Tibial nerve (tissue), 4 donors: ENCODE data around the gene KIF2C. TPM values are rescaled to one million over a fixed set of nuclear protein-coding genes. Genes with fewer than 3 reads are reported as not detected.
"Not testable (repeated sequence)": the region's sequence is repeated elsewhere in the genome, so short reads cannot be mapped to it uniquely, and the experiment has no call there.

Source experiments
- DNase-seq, 2 donors: peaks; one replicate each; pipeline ENCODE4 v3.0.0-alpha.2; 2019; ENCODE audit warnings: low spot score in 2 of 2
- H3K27ac ChIP-seq, 4 donors: fragments of 200-600 bp; sonication (generic) in 3 of 4; one replicate each; pipeline ENCODE4 v1.5.1; 2017 to 2019; ENCODE audit warnings: mild to moderate bottlenecking in 1 of 4
- H3K27me3 ChIP-seq, 2 donors: fragments of 200-600 bp; sonication (generic) in 1 of 2; one replicate each; pipeline versions ENCODE4 v1.5.1 to v1.6.0; 2017 to 2019
- H3K36me3 ChIP-seq, 3 donors: fragments of 200-600 bp; sonication (generic); one replicate each; pipeline ENCODE4 v1.5.1; 2018 to 2019
- H3K4me1 ChIP-seq, 4 donors: fragments of 200-600 bp; sonication (generic) in 3 of 4; one replicate each; pipeline ENCODE4 v1.5.1; 2017 to 2019
- H3K4me3 ChIP-seq, 4 donors: fragments of 200-600 bp; sonication (generic) in 3 of 4; one replicate each; pipeline ENCODE4 v1.5.1; 2017 to 2019; ENCODE audit warnings: mild to moderate bottlenecking in 1 of 4, moderate library complexity in 1 of 4
- H3K9me3 ChIP-seq, 4 donors: fragments of 200-600 bp; sonication (generic) in 3 of 4; one replicate each; pipeline ENCODE4 v1.5.1; 2017 to 2019
- CTCF ChIP-seq, 5 experiments: fragments of 200-600 bp in 3 of 5; fragments of 450-650 bp in 2 of 5; sonication (generic) in 3 of 5; IDR thresholded peaks; one replicate each; pipeline ENCODE4 v1.5.1; 2016 to 2019; ENCODE audit warnings: antibody characterized with exemption in 5 of 5, mild to moderate bottlenecking in 3 of 5, moderate library complexity in 2 of 5
- EP300 ChIP-seq, 2 donors: sonication (generic); formaldehyde crosslinking; IDR thresholded peaks; one replicate each; pipeline ENCODE4 v1.6.1; 2017; ENCODE audit warnings: antibody characterized with exemption in 2 of 2, mild to moderate bottlenecking in 1 of 2
- POLR2A ChIP-seq, 2 donors: fragments of 450-650 bp; IDR thresholded peaks; one replicate each; pipeline ENCODE4 v1.6.1; 2017; ENCODE audit warnings: antibody characterized with exemption in 2 of 2, mild to moderate bottlenecking in 2 of 2, moderate library complexity in 2 of 2
- WGBS, 2 donors: methylation state at CpG; one replicate each; pipeline ENCODE4 v1.1.5; 2018; 5-methylcytosine and 5-hydroxymethylcytosine counted together
- total RNA-seq, 4 donors: library from RNA; depleted of rRNA; stranded (reverse); fragments of >200 nt; gene quantifications; one replicate each; pipeline ENCODE4 v1.1.0, GENCODE V29; 2016

The KIF2C gene
- total RNA-seq, 4 donors from 2014 or later, result 0.63 to 3.3 (median 2.7) TPM; not detected in 1

GRCh38 chr1:44696101-44696500 is 43.5 kb upstream of the KIF2C start:
- H3K36me3 ChIP-seq, result peaks cover 0 to 11% (median 0%) of the 10 kb centered on the region in 3 donors
- TF ChIP-seq EP300 (IDR thresholded peaks at IDR 0.05), result no peak
- TF ChIP-seq CTCF (IDR thresholded peaks at IDR 0.05), result no peak
- no peak for TF ChIP-seq POLR2A (IDR thresholded peaks at IDR 0.05)
- 77 to 83% methylated on average over 3 of the region's 3 CpGs for WGBS, 2 donors

GRCh38 chr1:44696789-44697345 is 42.8 kb upstream of the KIF2C start:
- TF ChIP-seq CTCF (IDR thresholded peaks at IDR 0.05), result no peak
- no peak for TF ChIP-seq POLR2A (IDR thresholded peaks at IDR 0.05)
- TF ChIP-seq EP300 (IDR thresholded peaks at IDR 0.05), result no peak
- H3K4me3 ChIP-seq, result no peak overlapping the region
- no peaks in the 10 kb centered on the region for H3K27me3 ChIP-seq
- no peak for DNase-seq
- 68 to 79% methylated on average over 7 of the region's 7 CpGs for WGBS, 2 donors
- H3K36me3 ChIP-seq, result peaks cover 0 to 11% (median 0%) of the 10 kb centered on the region in 3 donors
- H3K4me1 ChIP-seq, result no peaks in the 10 kb centered on the region
- H3K27ac ChIP-seq, result no peak overlapping the region
- H3K9me3 ChIP-seq, result no peaks in the 10 kb centered on the region

More at GRCh38 chr1:44696101-44696500, 43.5 kb upstream of the KIF2C start:
- no peaks in the 10 kb centered on the region for H3K9me3 ChIP-seq
- no peaks in the 10 kb centered on the region for H3K4me1 ChIP-seq
- no peak overlapping the region for H3K27ac ChIP-seq
- no peak for DNase-seq
- no peak overlapping the region for H3K4me3 ChIP-seq
- H3K27me3 ChIP-seq, result no peaks in the 10 kb centered on the region

- no peak for TF ChIP-seq POLR2A (IDR thresholded peaks at IDR 0.05)
- TF ChIP-seq EP300 (IDR thresholded peaks at IDR 0.05), result no peak
- TF ChIP-seq CTCF (IDR thresholded peaks at IDR 0.05), result no peak
- Histone ChIP-seq H3K9me3 (no peaks in the 10 kb centered on the region), H3K4me1 (no peaks in the 10 kb centered on the region), H3K4me3 (no peak overlapping the region), H3K36me3 (peaks cover 0 to 3% (median 0%) of the 10 kb centered on the region in 3 donors), H3K27me3 (no peaks in the 10 kb centered on the region), H3K27ac (no peak overlapping the region)
- no peak for DNase-seq
- 92% methylated on average over 3 of the region's 3 CpGs for WGBS, 2 donors
These were observed 41.5 kb upstream of the KIF2C start for GRCh38 chr1:44698138-44698537.

GRCh38 chr1:44699375-44699774 is 40.3 kb upstream of the KIF2C start:
- H3K27ac ChIP-seq, H3K9me3 ChIP-seq, H3K27me3 ChIP-seq, H3K4me1 ChIP-seq, H3K4me3 ChIP-seq, H3K36me3 ChIP-seq, DNase-seq: not testable (repeated sequence)
- 82 to 87% methylated on average over 9 of the region's 9 CpGs for WGBS, 2 donors

GRCh38 chr1:44700573-44700972 is 39.1 kb upstream of the KIF2C start:
- WGBS, 2 donors, result 84 to 86% methylated on average over 1 of the region's 1 CpG
- no peak for DNase-seq
- TF ChIP-seq POLR2A (IDR thresholded peaks at IDR 0.05) (no peak), EP300 (IDR thresholded peaks at IDR 0.05) (no peak), CTCF (IDR thresholded peaks at IDR 0.05) (no peak)

GRCh38 chr1:44701141-44701573 is 38.5 kb upstream of the KIF2C start:
- no peak for DNase-seq
- no peak overlapping the region for H3K4me3 ChIP-seq
- no peaks in the 10 kb centered on the region for H3K36me3 ChIP-seq
- no peaks in the 10 kb centered on the region for H3K4me1 ChIP-seq
- no peaks in the 10 kb centered on the region for H3K27me3 ChIP-seq
- no peak overlapping the region for H3K27ac ChIP-seq
- 69 to 73% methylated on average over 7 of the region's 7 CpGs for WGBS, 2 donors
- H3K9me3 ChIP-seq, result no peaks in the 10 kb centered on the region
- TF ChIP-seq CTCF (IDR thresholded peaks at IDR 0.05) (no peak), POLR2A (IDR thresholded peaks at IDR 0.05) (no peak), EP300 (IDR thresholded peaks at IDR 0.05) (no peak)

More at GRCh38 chr1:44700573-44700972, 39.1 kb upstream of the KIF2C start:
- no peaks in the 10 kb centered on the region for H3K9me3 ChIP-seq
- no peak overlapping the region for H3K27ac ChIP-seq
- no peaks in the 10 kb centered on the region for H3K27me3 ChIP-seq
- H3K36me3 ChIP-seq, result no peaks in the 10 kb centered on the region
- H3K4me3 ChIP-seq, result no peak overlapping the region
- H3K4me1 ChIP-seq, result no peaks in the 10 kb centered on the region
